ENCODE measurements around the gene BAIAP2L1. TPM values are rescaled to one million over a fixed set of nuclear protein-coding genes. Genes with fewer than 3 reads are reported as not detected.
A peak's percentile ranks its signal among the peaks of the same experiment; 100 is the strongest.

BAIAP2L1 gene
- total RNA-seq, 4 donors from 2014 or later: 1.0 to 4.3 (median 2.1) TPM; not detected in 1

DNA sequence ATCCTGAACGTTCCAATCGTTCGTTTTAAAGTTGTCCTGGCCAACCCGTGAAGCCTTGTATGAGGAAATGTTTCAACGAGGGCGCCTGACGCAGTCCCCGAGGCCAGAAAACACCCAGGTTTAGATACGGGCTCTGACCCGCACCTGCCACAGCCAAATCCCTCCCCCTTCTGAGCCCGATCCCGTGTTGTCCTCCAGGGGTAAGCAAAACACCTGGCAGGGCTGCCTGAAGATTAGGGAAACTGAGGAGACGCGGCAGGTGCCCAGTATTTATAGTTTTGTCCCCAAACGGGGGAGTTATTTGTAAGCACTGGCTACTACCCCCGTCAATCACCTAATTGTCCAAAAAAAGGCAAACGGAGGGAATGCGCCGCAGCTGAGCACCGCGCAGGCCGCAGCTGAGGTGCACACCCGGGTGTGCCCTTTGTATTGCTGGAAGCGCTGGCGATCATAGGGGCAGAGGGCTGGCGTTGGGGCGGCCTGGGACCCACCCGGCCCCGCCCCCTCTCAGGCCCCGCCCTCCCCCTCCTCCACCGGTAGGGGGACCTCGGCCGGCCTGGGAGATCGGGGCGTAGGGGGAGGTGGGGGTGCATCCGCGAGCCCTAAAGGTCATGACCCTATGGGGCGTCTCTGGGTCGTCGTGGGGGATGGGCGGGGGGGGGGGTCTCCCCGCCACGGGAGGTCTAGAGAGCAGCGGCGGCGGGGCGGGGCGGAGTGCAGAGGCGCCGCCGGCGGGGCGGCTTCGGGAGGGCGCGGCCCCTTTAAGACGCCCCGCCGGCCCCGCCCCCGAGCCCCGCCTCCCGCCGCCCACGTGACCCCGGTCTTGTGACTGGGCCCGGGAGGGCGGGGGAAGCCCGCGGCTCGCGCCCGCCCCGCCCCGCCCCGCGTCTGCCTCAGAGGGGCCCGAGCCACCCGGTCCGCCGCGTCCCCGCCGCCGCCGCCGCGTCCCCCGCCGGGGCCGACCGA is 119.8 kb downstream of the BAIAP2L1 start, which contains the start of gene BRI3:
Gene BRI3, plus strand, starts transcription at position 896 of the 966 bp plus-strand sequence. CDS start 110 bp downstream, outside the sequence.
- H3K27ac ChIP-seq: peak within 1 kb of the TSS; percentile 92 to 98
- H3K4me3 ChIP-seq: peak within 1 kb of the TSS; percentile 91 to 92
- TF ChIP-seq POLR2A (IDR thresholded peaks at IDR 0.05): peak; percentile 30 to 60
- TF ChIP-seq, protein P1, sequence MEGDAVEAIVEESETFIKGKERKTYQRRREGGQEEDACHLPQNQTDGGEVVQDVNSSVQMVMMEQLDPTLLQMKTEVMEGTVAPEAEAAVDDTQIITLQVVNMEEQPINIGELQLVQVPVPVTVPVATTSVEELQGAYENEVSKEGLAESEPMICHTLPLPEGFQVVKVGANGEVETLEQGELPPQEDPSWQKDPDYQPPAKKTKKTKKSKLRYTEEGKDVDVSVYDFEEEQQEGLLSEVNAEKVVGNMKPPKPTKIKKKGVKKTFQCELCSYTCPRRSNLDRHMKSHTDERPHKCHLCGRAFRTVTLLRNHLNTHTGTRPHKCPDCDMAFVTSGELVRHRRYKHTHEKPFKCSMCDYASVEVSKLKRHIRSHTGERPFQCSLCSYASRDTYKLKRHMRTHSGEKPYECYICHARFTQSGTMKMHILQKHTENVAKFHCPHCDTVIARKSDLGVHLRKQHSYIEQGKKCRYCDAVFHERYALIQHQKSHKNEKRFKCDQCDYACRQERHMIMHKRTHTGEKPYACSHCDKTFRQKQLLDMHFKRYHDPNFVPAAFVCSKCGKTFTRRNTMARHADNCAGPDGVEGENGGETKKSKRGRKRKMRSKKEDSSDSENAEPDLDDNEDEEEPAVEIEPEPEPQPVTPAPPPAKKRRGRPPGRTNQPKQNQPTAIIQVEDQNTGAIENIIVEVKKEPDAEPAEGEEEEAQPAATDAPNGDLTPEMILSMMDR (IDR thresholded peaks at IDR 0.05): no peak
- no peaks in the 10 kb centered on the region for H3K9me3 ChIP-seq
- H3K36me3 ChIP-seq: no peaks in the 10 kb centered on the region
- no peaks in the 10 kb centered on the region for H3K27me3 ChIP-seq
- peak; percentile 89 to 91 for DNase-seq
- peaks cover 14 to 30% of the 10 kb centered on the region in 2 donors for H3K4me1 ChIP-seq
- intact Hi-C loops (cut with DNase I; ENCODE audit: low total_unique reads): no loop called here

DNA sequence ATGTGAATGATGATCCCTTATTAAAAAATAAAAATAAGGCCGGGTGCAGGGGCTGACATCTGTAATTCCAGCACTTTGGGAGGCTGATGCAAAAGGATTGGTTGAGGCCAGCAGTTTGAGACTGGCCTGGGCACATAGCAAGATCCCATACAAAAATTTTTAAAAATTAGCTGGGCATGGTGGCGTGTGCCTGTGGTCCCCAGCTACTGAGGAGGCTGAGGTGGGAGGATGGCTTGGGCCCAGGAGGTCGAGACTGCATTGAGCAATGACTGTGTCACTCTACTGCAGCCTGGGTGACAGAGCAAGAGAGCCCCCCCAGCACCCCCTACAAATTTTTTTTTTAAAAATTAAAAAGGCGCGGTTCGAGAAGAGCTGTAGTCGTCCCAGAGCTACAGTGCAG is 120.6 kb downstream of the BAIAP2L1 start:
- intact Hi-C loops (cut with DNase I; ENCODE audit: low total_unique reads): no loop called here
- DNase-seq: no peak
- H3K36me3 ChIP-seq: no peaks in the 10 kb centered on the region
- no peak for TF ChIP-seq POLR2A (IDR thresholded peaks at IDR 0.05)
- TF ChIP-seq, protein P1 (IDR thresholded peaks at IDR 0.05): no peak
- peak overlapping the region in 1 of 2 donors; percentile 63 for H3K4me3 ChIP-seq
- peak overlapping the region in 1 of 2 donors; percentile 98 for H3K27ac ChIP-seq
- no peaks in the 10 kb centered on the region for H3K9me3 ChIP-seq
- H3K27me3 ChIP-seq: no peaks in the 10 kb centered on the region
- H3K4me1 ChIP-seq: peaks cover 8 to 22% of the 10 kb centered on the region in 2 donors

DNA sequence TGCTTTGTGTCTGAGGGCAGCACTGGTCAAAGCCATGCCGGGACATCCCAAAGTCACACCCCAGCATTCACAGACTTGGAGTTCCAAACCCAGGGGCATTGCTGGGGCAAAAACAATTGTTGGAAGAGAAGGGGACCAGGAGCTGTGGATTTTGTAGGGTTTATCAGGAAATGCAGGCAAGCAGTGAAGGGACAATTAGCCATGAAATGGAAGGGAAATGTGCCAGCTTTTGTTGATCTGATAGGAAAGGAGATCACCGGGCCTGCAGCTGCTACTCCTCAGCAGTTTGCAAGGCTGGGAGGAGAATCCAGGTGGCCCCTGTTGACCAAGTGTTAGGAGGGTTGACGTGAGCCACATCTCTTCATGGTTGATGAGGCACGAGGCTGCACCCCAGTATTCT is 122.0 kb downstream of the BAIAP2L1 start:
- no peaks in the 10 kb centered on the region for H3K27me3 ChIP-seq
- no peak for DNase-seq
- no peak overlapping the region for H3K4me3 ChIP-seq
- no peaks in the 10 kb centered on the region for H3K9me3 ChIP-seq
- H3K27ac ChIP-seq: no peak overlapping the region
- H3K36me3 ChIP-seq: no peaks in the 10 kb centered on the region
- peaks cover 8 to 9% of the 10 kb centered on the region in 2 donors for H3K4me1 ChIP-seq
- intact Hi-C loops (cut with DNase I; ENCODE audit: low total_unique reads): no loop called here
- TF ChIP-seq POLR2A (IDR thresholded peaks at IDR 0.05): no peak
- TF ChIP-seq, protein P1 (IDR thresholded peaks at IDR 0.05): no peak

DNA sequence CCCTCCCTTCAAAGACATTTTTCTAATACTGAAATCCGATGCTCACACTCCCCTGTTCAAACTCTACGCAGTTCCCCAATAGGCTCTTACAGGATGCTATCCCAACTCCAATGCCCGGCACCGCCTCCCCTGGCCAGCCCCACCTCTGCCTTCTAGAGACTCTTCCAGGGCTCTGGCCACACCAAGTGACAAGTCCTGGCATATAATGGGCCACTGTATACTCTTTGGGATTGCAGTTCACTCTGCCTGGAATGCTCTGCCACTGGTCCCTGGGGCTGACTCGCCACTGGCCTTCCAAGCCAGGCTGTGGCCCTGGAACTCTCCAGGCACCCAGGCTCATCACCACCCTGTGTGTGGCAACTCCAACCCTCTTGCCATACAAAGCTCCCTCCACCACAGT is 122.5 kb downstream of the BAIAP2L1 start:
- H3K4me1 ChIP-seq: peaks cover 3 to 6% of the 10 kb centered on the region in 2 donors
- H3K27me3 ChIP-seq: no peaks in the 10 kb centered on the region
- intact Hi-C loops (cut with DNase I; ENCODE audit: low total_unique reads): no loop called here
- TF ChIP-seq POLR2A (IDR thresholded peaks at IDR 0.05): no peak
- TF ChIP-seq, protein P1 (IDR thresholded peaks at IDR 0.05): no peak
- H3K27ac ChIP-seq: no peak overlapping the region
- DNase-seq: no peak
- no peaks in the 10 kb centered on the region for H3K36me3 ChIP-seq
- H3K9me3 ChIP-seq: no peaks in the 10 kb centered on the region
- no peak overlapping the region for H3K4me3 ChIP-seq

DNA sequence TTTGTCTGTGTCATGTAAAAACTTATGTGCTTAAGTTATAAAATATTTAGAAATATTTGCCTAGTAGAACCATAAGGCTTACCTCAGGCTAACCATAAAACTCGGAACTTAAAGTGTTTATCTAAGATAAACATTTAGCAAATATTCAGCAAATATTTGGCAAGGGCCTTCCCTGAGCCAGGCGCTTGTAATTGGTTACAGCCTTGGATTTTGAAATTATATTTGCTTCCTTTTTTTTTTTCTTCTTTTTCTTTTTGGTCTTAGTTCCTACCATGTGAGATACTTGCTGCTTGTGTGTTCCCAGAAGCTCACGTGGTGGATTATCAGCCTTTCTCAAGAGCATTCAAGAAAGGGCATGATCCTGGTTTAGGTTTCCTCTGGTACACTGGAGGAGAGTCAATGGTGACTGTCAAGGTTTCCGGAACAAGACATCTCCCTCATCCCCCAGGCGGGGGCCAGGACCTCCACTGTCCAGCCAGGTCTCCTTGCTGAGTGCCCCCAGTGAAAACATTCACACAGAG is 124.6 kb downstream of the BAIAP2L1 start:
- H3K27ac ChIP-seq: no peak overlapping the region
- H3K4me1 ChIP-seq: no peaks in the 10 kb centered on the region
- H3K27me3 ChIP-seq: no peaks in the 10 kb centered on the region
- H3K9me3 ChIP-seq: no peaks in the 10 kb centered on the region
- TF ChIP-seq, protein P1 (IDR thresholded peaks at IDR 0.05): no peak
- no peak for TF ChIP-seq POLR2A (IDR thresholded peaks at IDR 0.05)
- H3K4me3 ChIP-seq: no peak overlapping the region
- no peak for DNase-seq
- intact Hi-C loops (cut with DNase I; ENCODE audit: low total_unique reads): no loop called here
- no peaks in the 10 kb centered on the region for H3K36me3 ChIP-seq

All from uterus (tissue), 4 donors.